Hypothalamus (tissue), 51 donors: ENCODE measurements around the gene KRTAP3-3.
"Not testable (repeated sequence)": the region's sequence is repeated elsewhere in the genome, so short reads cannot be mapped to it uniquely, and the experiment has no call there.

Experiments used
- DNase-seq, 51 donors: peaks; one replicate each; lab custom pipeline; 2025; lab: John Stamatoyannopoulos, UW

KRTAP3-3 gene

GRCh38 chr17:41008811-41009210 lies 14.8 kb upstream of the KRTAP3-3 start, which contains the start of gene KRTAP3-1:
KRTAP3-1 (minus strand) TSS chr17:41009128; CDS start chr17:41009074, 54 bp downstream.
- no peak for DNase-seq

- DNase-seq = no peak
Observed at GRCh38 chr17:41004397-41004796, 10.4 kb upstream of the KRTAP3-3 start.

- no peak for DNase-seq
Observed at GRCh38 chr17:41003926-41004325, 10.0 kb upstream of the KRTAP3-3 start.

- DNase-seq = no peak
Observed at GRCh38 chr17:41002814-41003213, 8.8 kb upstream of the KRTAP3-3 start.

GRCh38 chr17:41001795-41002194 lies 7.8 kb upstream of the KRTAP3-3 start:
- no peak for DNase-seq

GRCh38 chr17:40999563-40999962 lies 5.6 kb upstream of the KRTAP3-3 start, which contains the start of gene KRTAP3-2:
KRTAP3-2 (minus strand) TSS chr17:40999906; CDS start chr17:40999853, 53 bp downstream.
- not testable (repeated sequence) for DNase-seq

- no peak for DNase-seq
Observed at GRCh38 chr17:40997361-40997760, 3.4 kb upstream of the KRTAP3-3 start.

- DNase-seq = no peak
Observed at GRCh38 chr17:40996829-40997228, 2.9 kb upstream of the KRTAP3-3 start.

GRCh38 chr17:40995116-40995515 lies 1.2 kb upstream of the KRTAP3-3 start:
- DNase-seq = no peak

GRCh38 chr17:40993084-40993483 lies 880 bp downstream of the KRTAP3-3 start:
- no peak for DNase-seq

- no peak for DNase-seq
Observed at GRCh38 chr17:40992666-40993065, 1.3 kb downstream of the KRTAP3-3 start.

- DNase-seq = no peak
Observed at GRCh38 chr17:40986920-40987319, 7.0 kb downstream of the KRTAP3-3 start.

- no peak for DNase-seq
Observed at GRCh38 chr17:40984226-40984625, 9.7 kb downstream of the KRTAP3-3 start, which contains the start of gene KRT40. KRT40 (minus strand) TSS chr17:40984326; CDS start chr17:40984273, 53 bp downstream.

- no peak for DNase-seq
Observed at GRCh38 chr17:40981115-40981514, 12.8 kb downstream of the KRTAP3-3 start.

GRCh38 chr17:40980596-40980995 lies 13.4 kb downstream of the KRTAP3-3 start:
- DNase-seq = peak in 23 of 51 donors; percentile 1 to 48 (median 18)

GRCh38 chr17:40980117-40980516 lies 13.8 kb downstream of the KRTAP3-3 start:
- DNase-seq = no peak

GRCh38 chr17:40978575-40979151 lies 15.3 kb downstream of the KRTAP3-3 start:
- no peak for DNase-seq

GRCh38 chr17:40975516-40975915 lies 18.4 kb downstream of the KRTAP3-3 start:
- no peak for DNase-seq

GRCh38 chr17:40974366-40974765 lies 19.6 kb downstream of the KRTAP3-3 start:
- DNase-seq = no peak

- no peak for DNase-seq
Observed at GRCh38 chr17:40967582-40967981, 26.4 kb downstream of the KRTAP3-3 start.

- DNase-seq = no peak
Observed at GRCh38 chr17:40966848-40967247, 27.1 kb downstream of the KRTAP3-3 start, which contains the start of gene KRT39. KRT39 (minus strand) TSS chr17:40966948; CDS start chr17:40966856, 92 bp downstream.

- DNase-seq = no peak
Observed at GRCh38 chr17:40963838-40964237, 30.1 kb downstream of the KRTAP3-3 start.
